ENCODE data around the gene MROH9.

DNA sequence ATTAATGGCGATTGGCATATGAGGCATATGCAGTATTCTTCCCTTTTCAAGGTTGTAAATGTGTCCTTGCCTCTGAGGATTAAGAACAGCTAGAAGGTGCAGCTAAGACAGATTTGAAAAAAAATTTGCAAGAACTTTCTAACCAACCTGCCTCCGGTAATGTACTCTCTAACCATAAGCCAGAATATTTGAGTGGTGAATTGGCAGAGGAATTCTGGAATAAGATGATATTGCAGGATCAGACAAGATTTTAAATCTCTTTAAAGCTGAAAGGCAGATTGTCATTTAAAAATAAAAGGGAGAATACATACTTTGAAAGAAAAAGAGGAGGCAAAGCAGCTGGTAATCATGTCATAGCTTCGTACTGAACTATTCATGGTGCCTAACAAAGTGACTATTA lies 29.2 kb downstream of the MROH9 start:
- TF ChIP-seq, protein P1, sequence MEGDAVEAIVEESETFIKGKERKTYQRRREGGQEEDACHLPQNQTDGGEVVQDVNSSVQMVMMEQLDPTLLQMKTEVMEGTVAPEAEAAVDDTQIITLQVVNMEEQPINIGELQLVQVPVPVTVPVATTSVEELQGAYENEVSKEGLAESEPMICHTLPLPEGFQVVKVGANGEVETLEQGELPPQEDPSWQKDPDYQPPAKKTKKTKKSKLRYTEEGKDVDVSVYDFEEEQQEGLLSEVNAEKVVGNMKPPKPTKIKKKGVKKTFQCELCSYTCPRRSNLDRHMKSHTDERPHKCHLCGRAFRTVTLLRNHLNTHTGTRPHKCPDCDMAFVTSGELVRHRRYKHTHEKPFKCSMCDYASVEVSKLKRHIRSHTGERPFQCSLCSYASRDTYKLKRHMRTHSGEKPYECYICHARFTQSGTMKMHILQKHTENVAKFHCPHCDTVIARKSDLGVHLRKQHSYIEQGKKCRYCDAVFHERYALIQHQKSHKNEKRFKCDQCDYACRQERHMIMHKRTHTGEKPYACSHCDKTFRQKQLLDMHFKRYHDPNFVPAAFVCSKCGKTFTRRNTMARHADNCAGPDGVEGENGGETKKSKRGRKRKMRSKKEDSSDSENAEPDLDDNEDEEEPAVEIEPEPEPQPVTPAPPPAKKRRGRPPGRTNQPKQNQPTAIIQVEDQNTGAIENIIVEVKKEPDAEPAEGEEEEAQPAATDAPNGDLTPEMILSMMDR (IDR thresholded peaks at IDR 0.05), result no peak
- TF ChIP-seq POLR2A (IDR thresholded peaks at IDR 0.05) (no peak), POLR2AphosphoS5 (IDR thresholded peaks at IDR 0.05) (no peak), EP300 (IDR thresholded peaks at IDR 0.05) (no peak)

Measured in stomach (tissue), 4 donors.